HG02884 (cell line): ENCODE data around the gene FAM161B.
"Not testable (repeated sequence)": the region's sequence is repeated elsewhere in the genome, so short reads cannot be mapped to it uniquely, and the experiment has no call there.

ENCODE experiments used
- ATAC-seq: cut with Tn5 transposase; IDR thresholded peaks from one replicate; pipeline ENCODE4 v1.9.1; 2021; ENCODE audit warnings: mild to moderate bottlenecking, moderate library complexity; ENCODE audit not compliant: unreplicated experiment

FAM161B gene

GRCh38 chr14:73944432-73945158 is 5.3 kb downstream of the FAM161B start:
- ATAC-seq = no peak

GRCh38 chr14:73943083-73943482 is 6.8 kb downstream of the FAM161B start:
- no peak for ATAC-seq

- ATAC-seq = no peak
These were observed 7.7 kb downstream of the FAM161B start for GRCh38 chr14:73942180-73942579.

GRCh38 chr14:73937012-73937411 is 12.9 kb downstream of the FAM161B start:
- no peak for ATAC-seq

GRCh38 chr14:73936548-73936947 is 13.3 kb downstream of the FAM161B start:
- no peak for ATAC-seq

GRCh38 chr14:73935666-73936065 is 14.2 kb downstream of the FAM161B start:
- ATAC-seq = no peak

- no peak for ATAC-seq
These were observed 25.6 kb downstream of the FAM161B start for GRCh38 chr14:73924337-73924736.

- ATAC-seq = not testable (repeated sequence)
These were observed 30.4 kb downstream of the FAM161B start for GRCh38 chr14:73919457-73919856.

GRCh38 chr14:73916324-73916723 is 33.6 kb downstream of the FAM161B start:
- ATAC-seq = no peak

- ATAC-seq = no peak
These were observed 36.6 kb downstream of the FAM161B start for GRCh38 chr14:73913256-73913655.

GRCh38 chr14:73909681-73910080 is 40.2 kb downstream of the FAM161B start:
- ATAC-seq = no peak

- no peak for ATAC-seq
These were observed 46.9 kb downstream of the FAM161B start for GRCh38 chr14:73903028-73903427.

GRCh38 chr14:73896521-73896920 is 53.4 kb downstream of the FAM161B start:
- no peak for ATAC-seq

GRCh38 chr14:73895939-73896338 is 54.0 kb downstream of the FAM161B start:
- ATAC-seq = no peak

GRCh38 chr14:73894180-73894687 is 55.7 kb downstream of the FAM161B start:
- ATAC-seq = not testable (repeated sequence)

GRCh38 chr14:73889376-73889775 is 60.5 kb downstream of the FAM161B start:
- ATAC-seq = no peak

GRCh38 chr14:73888971-73889370 is 60.9 kb downstream of the FAM161B start:
- no peak for ATAC-seq

- no peak for ATAC-seq
These were observed 61.5 kb downstream of the FAM161B start for GRCh38 chr14:73888460-73888725.

- no peak for ATAC-seq
These were observed 62.0 kb downstream of the FAM161B start for GRCh38 chr14:73887694-73888459.

- ATAC-seq = no peak
These were observed 62.6 kb downstream of the FAM161B start for GRCh38 chr14:73887318-73887616.

- peak; percentile 98 for ATAC-seq
These were observed 63.2 kb downstream of the FAM161B start, which contains the start of gene ZNF410 for GRCh38 chr14:73886449-73887317. Gene ZNF410, plus strand, starts transcription at chr14:73886859. Its CDS starts 5,317 bp downstream, at chr14:73892176.
